NOMO-1 treated with dmso at 0.1 percent for 144 hours (cell line): ENCODE data around the gene NEUROD2.

Experiments used
- DNase-seq: peaks from one replicate; lab custom pipeline; 2025; ENCODE audit not compliant: unreplicated experiment; lab: John Stamatoyannopoulos, UW

The NEUROD2 gene

DNA sequence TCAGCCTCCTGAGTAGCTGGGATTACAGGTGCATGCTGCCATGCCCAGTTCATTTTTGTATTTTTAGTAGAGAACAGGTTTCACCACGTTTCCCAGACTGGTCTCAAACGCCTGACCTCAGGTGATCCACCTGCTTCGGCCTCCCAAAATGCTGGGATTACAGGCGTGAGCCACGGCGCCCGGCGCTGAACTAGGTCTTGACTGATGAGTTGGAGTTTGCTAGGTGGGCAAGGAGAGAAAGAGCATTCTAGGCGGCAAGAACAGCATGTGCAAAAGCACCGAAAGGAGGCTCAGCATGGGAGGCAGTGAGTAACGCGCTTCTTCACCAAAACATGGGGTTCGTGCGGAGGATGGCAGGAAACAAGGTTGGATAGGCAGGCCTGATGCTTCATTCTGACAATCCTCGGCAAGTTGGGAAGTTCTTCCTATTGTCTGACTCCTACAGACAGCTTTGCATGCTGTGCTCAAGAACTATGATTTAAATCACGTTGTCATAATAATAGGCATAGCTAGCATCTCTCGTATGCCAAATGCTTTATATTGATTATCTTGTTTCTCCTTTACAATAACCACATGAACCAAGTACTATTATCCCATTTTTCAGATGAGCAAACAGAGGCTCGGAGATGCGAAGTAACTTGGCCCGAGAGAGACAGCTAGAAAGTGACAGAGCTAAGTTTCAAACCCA lies 26.5 kb downstream of the NEUROD2 start:
- DNase-seq, result no peak

DNA sequence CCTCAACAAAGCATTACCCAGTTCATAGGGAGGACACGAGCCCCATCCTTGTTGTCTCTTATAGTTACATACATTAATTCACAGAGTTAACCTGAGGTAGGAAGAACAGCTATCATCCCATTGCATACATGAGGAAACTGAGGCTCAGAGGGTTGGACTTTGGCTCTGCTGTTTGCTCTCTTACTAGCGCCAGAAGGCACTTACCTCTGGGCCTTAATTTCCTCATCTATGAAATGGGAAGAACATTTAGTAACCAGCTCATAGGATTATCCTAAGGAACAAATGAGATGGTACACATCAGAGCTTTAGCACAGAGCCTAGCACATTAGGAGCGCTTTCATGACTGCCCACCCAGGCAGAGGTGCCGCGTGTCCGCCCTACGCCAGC lies 27.6 kb downstream of the NEUROD2 start:
- DNase-seq, result no peak

DNA sequence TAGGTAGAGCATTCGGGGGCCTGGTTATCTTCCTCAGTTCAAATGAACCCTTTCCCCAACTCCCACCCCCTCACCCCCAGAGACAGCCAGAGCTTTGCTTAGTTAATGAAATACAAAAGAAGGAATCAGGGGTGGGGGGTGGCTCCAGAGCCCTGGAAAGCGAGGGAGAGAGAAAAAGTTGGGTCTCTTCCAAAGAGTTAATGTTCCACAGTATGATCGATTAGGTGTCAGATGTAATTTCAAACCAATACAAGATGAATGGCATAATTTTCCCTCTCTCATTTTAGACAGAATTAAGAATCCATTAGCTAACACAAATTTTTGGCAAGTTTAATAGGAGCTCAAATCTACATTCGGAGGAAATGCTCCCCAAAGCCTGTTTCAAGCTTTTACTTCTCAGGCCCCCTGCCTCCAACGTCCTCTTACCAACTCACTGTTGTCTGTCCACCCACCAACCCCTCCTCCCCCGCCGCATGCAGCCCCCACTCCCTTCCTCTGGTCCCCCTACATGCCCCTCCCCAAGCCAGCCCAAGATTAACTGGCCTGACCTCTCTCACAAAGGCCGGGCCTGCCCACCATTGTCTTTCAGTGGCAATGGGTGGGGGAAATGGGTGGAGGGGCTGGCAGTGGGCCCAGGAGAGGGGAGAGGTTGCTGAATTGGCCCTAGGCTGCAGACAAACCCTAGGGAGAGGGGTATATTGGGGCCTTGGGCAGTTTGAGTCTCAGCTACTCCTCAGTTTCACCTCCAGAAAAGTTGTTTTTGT lies 28.2 kb downstream of the NEUROD2 start:
- no peak for DNase-seq

DNA sequence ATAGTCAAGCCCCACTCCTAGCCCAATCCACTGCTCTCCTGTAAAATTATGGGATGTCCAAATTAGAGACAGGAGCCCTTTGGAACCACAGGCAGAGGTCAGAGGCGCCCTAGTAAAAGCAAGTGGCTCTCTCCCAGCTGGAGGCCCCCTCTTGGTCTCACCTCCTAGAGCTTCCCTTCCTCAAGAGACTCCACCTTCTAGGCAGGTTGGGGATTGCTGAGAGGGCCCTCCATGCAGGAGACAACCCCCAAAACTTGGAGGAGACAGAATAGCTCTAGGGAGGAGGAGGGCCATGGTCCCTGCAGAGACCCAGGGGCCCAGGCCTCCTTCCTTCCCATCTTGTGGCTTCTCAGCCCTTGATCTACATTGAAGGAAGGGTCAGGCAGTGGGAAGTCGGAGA lies 29.4 kb downstream of the NEUROD2 start:
- DNase-seq, result no peak

DNA sequence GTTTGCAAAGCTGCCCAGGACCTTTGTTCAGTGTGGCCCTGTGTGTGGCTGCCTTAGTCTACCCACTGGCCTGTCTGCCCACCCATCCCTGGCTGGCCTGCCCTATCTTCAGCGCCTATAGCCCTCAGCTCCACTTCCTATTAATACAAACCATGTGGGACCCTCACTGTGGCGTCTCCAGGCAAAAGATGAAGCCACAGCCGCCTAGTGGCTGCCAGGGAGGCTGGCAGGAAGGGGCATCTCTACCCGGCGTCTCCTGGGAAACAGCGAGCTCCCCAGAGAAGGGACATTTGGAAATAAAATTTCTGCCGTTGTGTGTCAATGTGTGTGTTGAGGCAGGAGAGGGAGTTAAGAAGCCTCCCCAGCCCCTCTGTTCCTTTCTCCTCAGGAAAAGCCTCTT lies 31.5 kb downstream of the NEUROD2 start:
- no peak for DNase-seq

DNA sequence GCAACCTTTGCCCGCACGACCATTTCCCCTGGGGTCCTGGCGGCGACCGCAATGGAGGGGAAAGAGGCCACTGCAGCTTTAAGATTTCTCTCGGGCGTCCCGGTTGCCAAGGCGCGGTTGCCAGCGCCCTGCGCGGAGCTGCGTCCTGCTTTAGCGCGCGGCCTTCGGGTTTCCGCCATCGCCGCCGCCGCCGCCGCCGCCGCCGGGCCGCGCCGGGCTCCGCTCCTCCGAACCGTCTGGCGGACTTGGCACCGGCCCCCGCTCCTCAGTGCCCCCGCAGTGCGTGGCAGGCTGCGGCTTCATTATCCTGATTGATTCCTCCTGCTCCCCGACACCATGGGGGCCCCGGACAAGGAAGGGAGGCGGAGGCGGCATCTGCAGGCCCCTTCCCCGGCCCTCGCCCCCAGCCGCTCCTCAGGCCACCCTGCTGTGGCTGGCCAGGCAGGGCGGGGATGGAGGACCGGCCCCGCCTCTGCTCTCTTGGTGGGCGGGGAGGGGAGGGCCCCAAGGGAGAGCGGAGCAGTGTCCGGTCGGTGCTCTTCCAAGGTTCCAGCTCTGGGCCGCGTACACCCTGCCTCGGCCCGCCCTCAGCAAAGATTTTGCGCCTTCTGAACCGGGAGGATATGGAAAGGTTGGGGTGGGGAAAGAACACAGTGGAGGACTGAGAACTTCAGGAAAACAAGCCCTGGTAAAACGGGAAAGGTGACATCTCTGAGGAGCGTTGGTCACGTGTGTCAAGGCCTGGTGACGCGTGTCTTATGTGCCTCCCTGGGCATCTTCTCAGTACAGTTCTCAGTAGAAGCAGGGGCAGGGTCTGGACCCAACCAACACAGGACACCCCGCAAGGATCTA lies 34.0 kb downstream of the NEUROD2 start:
- DNase-seq, result peak; percentile 17

DNA sequence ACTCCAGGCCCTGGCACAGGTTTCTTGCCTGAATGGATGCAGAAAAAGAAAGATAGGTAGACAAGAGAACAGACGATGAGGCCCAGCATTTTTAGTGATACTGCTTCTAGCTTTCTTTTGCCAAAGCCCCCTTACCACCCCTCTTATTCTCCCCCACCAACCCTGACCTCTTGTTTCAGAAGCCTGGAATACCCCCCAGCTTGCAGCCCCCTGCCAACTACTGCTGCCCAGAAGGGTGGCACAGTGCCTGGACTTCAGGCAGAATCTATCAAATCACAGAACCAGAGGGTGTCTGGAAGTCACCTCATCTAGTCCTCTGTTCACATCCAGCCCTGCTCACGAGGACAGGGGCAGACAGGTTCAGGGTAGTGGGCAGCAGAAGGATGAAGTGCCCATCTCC lies 35.6 kb downstream of the NEUROD2 start:
- no peak for DNase-seq

DNA sequence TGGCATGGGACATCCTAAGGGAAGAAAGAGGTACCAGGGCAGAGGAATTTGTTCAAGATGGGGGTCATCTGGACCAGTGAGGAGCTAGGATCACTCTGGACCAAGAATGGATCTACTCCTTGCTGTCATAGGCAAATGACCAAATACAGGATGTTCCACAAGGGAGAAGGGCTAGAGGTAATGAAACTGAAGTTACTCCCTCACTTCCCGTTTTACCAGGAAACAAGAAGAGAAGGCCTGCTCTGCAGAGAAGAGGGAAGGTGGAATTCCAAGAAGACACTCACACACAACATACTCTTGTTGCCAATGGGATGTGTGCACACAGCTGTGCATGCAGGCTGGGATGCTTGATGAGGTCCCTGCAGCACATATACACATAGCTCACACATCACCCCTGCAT lies 38.6 kb downstream of the NEUROD2 start:
- no peak for DNase-seq

DNA sequence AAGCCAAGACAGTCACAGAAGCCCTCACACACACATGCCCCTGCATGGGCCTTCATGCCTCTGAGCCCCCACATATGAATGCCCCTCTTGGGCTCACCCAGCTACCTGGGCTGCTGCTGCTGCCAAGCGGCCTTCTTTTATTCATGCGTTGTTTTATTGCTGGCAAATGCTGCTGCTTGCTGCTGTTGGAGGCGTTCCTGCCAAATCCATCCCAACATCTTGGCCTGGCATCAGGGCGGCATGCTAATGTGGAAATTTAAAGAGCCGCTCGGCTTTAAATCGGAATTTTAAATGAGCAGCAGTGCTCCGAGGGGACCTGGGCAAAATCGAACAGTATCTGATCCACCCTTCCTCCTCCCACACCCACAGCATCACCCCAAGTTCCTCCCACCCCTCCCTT lies 39.0 kb downstream of the NEUROD2 start:
- no peak for DNase-seq

DNA sequence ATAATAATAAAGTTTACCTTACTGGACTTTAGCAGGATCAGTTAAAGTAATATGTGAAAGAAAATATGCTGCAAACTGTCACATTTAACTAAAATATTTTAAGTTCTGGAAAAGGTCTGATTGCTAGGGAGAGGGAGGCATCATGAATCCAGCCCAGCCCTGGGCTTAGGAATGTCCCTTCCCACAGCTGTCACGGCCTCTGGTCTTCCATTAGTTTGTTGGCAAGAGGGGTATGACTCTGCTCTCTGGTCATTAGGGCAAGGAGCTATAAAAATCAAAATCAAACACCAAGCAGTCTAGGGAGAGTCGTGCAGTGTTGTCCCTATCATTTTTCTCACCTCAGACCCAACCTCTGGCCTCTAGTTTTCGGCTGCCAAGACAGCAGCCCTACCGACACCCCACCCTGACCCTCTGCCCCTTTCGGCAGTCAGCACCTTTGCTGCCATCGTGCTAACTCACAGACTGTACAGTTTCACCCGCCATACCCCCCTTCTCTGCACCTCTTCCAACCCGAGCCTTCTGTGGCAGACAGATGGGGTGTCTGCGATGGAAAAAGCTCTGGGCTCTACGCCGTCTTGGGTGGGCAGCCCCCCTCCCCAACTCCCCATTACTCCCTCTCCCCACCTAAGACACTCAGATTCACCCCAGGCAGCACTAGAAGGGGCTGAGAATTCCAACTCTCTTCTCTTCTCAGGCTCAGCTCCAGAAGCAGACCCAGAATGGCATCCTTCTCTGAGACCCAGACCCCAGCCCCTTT lies 41.4 kb downstream of the NEUROD2 start:
- DNase-seq, result no peak

DNA sequence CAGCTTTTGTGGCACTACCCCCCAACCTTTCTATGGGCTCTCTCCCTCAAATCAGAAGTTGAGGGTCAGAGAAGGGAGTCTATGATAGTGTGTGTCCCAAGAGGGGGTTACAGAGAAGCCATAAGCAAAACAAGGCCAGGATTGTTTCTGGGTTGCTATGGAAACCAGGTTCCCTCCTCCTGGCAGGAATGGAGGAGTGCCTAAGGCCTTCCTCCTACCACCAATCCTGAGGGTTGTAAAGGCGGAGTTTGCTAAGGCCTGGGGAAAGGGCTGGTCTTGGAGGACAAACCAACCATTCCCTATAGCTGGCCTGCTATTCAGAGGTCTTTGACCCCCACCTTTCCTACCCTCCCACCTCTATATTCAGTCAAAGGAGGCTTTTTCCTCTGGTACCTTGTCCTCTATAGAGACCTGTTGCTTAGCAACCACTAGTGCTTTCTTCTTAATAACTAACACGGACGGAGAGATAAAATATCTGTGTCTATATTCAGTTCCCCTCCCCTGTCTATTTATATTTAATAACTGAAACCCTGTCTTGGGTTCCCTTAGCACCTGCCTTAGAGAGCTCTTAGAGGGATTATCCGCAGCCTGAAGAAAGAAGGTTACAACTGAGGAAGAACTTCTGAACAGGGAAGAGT lies 43.4 kb downstream of the NEUROD2 start:
- DNase-seq, result no peak

DNA sequence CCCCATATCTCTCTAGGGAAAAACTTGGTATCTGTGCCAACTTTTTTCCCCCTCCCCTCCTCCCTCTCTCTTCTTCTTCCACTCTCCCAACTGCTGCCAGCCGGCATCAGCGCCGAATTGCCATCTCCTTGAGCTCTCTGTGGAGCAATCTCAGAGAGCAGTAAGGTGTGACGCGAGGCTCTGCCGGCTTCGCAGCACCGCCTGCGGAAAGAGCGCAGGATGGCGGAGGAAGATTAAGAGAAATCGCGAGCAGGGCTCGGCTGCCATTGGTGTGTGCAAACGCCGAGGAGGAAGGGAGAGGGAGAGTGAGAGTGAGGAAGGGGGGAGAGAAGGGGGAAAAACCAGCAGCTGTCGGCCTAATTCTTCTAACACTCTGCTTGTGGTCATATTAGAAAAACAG lies 44.2 kb downstream of the NEUROD2 start:
- DNase-seq, result no peak

DNA sequence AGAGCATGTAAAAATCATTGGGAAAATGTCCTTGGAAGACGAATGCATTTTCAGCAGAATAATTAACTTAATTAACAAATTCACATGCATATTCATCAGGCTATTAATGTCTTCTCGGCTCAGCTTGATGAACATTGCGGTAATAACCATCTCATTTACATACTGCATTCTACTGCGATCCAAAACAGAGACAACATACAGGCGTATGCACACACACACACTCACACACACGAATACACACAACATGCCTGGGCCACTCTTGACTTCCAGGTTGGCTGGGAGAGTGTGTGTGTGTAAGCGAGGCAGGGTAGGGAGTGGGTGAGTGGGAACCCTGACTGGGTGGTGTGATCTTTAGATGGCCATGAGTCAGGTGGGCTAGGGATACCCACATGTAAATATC lies 44.7 kb downstream of the NEUROD2 start:
- DNase-seq, result no peak

DNA sequence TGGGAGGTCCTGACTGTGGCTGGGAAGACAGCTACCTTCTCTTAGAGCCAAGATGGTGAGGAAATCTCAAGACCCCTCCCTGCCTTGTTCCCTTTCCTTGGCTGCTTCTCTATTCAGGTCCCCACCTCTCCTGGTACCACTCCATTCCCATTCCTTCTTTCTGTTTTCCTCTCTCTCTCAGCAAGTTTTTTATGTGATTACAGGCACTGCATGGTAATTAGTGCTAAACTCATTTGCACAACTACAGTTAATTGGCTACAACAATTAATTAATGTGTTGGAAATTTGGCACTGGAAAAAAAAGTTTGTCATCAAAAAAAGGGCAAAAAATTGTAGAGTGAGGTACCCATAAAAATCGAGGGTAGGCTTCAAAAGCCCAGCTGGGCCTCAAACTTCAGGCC lies 45.3 kb downstream of the NEUROD2 start:
- no peak for DNase-seq

DNA sequence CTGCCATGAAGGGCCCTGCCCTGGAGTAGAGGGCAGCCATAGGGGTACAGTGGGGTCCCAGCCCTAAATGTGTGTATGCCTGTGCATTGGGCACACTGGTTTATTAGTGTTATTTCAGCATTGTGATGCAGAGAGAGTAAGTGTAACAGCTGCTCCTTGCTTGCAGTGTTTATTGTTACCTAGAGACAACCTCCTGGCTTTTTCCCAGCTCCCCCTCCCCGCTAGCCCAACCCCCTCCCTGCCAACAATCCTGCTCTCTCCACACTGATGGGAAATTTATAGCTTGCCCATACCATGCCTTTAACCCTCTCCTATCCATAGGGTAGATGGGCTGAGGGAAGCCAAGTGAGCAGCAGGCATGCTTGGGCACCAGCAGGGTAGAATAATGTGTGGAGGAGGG lies 51.3 kb downstream of the NEUROD2 start:
- DNase-seq, result no peak

DNA sequence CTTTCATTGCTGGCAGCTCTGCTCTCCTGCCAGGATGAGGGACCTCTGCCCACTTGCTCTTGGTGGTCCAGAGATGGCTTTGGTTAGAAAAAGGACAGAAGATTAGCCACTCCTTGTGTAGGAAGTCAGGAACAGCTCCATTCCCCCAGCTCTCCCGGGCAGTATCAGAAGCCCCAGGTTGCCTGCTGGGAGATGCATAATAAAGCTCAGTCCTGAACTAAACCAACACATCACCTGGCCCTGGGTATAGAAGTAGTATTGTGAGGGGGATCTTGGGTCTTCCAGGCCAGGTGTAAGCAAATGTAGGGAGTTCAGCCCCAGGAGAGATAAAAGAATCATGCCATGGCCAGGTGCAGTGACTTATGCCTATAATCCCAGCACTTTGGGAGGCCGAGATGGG lies 52.4 kb downstream of the NEUROD2 start:
- DNase-seq, result no peak
